ENCODE results near the gene QKI.
"Not testable (repeated sequence)": the region's sequence is repeated elsewhere in the genome, so short reads cannot be mapped to it uniquely, and the experiment has no call there.

Gene QKI

GRCh38 chr6:163439390-163439789 is 24.9 kb downstream of the QKI start:
- DNase-seq (ENCODE audit: low read depth in 2 of 2), result not testable (repeated sequence)

- DNase-seq (ENCODE audit: low read depth in 2 of 2), result no peak
Observed at GRCh38 chr6:163439997-163440396, 25.5 kb downstream of the QKI start.

- no peak for DNase-seq (ENCODE audit: low read depth in 2 of 2)
Observed at GRCh38 chr6:163442336-163442735, 27.8 kb downstream of the QKI start.

- no peak for DNase-seq (ENCODE audit: low read depth in 2 of 2)
Observed at GRCh38 chr6:163444077-163444476, 29.6 kb downstream of the QKI start.

- no peak for DNase-seq (ENCODE audit: low read depth in 2 of 2)
Observed at GRCh38 chr6:163446549-163446948, 32.0 kb downstream of the QKI start.

- no peak for DNase-seq (ENCODE audit: low read depth in 2 of 2)
Observed at GRCh38 chr6:163449076-163449475, 34.6 kb downstream of the QKI start.

GRCh38 chr6:163454425-163454824 is 39.9 kb downstream of the QKI start:
- DNase-seq (ENCODE audit: low read depth in 2 of 2), result no peak

- DNase-seq (ENCODE audit: low read depth in 2 of 2), result no peak
Observed at GRCh38 chr6:163455552-163455951, 41.0 kb downstream of the QKI start.

GRCh38 chr6:163457637-163458561 is 43.4 kb downstream of the QKI start:
- DNase-seq (ENCODE audit: low read depth in 2 of 2), result no peak

- no peak for DNase-seq (ENCODE audit: low read depth in 2 of 2)
Observed at GRCh38 chr6:163459007-163459406, 44.5 kb downstream of the QKI start.

GRCh38 chr6:163459536-163459935 is 45.0 kb downstream of the QKI start:
- DNase-seq (ENCODE audit: low read depth in 2 of 2), result no peak

GRCh38 chr6:163460307-163460782 is 45.8 kb downstream of the QKI start:
- DNase-seq (ENCODE audit: low read depth in 2 of 2), result no peak

- no peak for DNase-seq (ENCODE audit: low read depth in 2 of 2)
Observed at GRCh38 chr6:163461696-163462095, 47.2 kb downstream of the QKI start.

- no peak for DNase-seq (ENCODE audit: low read depth in 2 of 2)
Observed at GRCh38 chr6:163463180-163463579, 48.7 kb downstream of the QKI start.

- DNase-seq (ENCODE audit: low read depth in 2 of 2), result no peak
Observed at GRCh38 chr6:163463795-163464194, 49.3 kb downstream of the QKI start.

- no peak for DNase-seq (ENCODE audit: low read depth in 2 of 2)
Observed at GRCh38 chr6:163466839-163467390, 52.4 kb downstream of the QKI start.

GRCh38 chr6:163468738-163469137 is 54.2 kb downstream of the QKI start:
- no peak for DNase-seq (ENCODE audit: low read depth in 2 of 2)

GRCh38 chr6:163469459-163469985 is 55.0 kb downstream of the QKI start:
- DNase-seq (ENCODE audit: low read depth in 2 of 2), result no peak

GRCh38 chr6:163470611-163471010 is 56.1 kb downstream of the QKI start:
- DNase-seq (ENCODE audit: low read depth in 2 of 2), result no peak

GRCh38 chr6:163474581-163474980 is 60.1 kb downstream of the QKI start:
- no peak for DNase-seq (ENCODE audit: low read depth in 2 of 2)

GRCh38 chr6:163476946-163477345 is 62.4 kb downstream of the QKI start:
- DNase-seq (ENCODE audit: low read depth in 2 of 2), result not testable (repeated sequence)

GRCh38 chr6:163483107-163483506 is 68.6 kb downstream of the QKI start:
- no peak for DNase-seq (ENCODE audit: low read depth in 2 of 2)

- no peak for DNase-seq (ENCODE audit: low read depth in 2 of 2)
Observed at GRCh38 chr6:163485388-163485851, 70.9 kb downstream of the QKI start.
